NK-92 (cell line): ENCODE data around the gene COL5A2.

Source experiments
- DNase-seq: peaks from one replicate; lab custom pipeline; 2025; ENCODE audit not compliant: unreplicated experiment; lab: John Stamatoyannopoulos, UW

COL5A2 gene

GRCh38 chr2:189056200-189057106, 123.1 kb downstream of the COL5A2 start:
- no peak for DNase-seq

GRCh38 chr2:189050165-189050712, 129.3 kb downstream of the COL5A2 start:
- DNase-seq = no peak

GRCh38 chr2:189049709-189050164, 129.8 kb downstream of the COL5A2 start:
- no peak for DNase-seq

GRCh38 chr2:189048189-189048588, 131.4 kb downstream of the COL5A2 start:
- DNase-seq = no peak

GRCh38 chr2:189047171-189047888, 132.2 kb downstream of the COL5A2 start:
- DNase-seq = no peak

GRCh38 chr2:189046320-189046719, 133.2 kb downstream of the COL5A2 start:
- no peak for DNase-seq

- DNase-seq = no peak
These were observed 133.7 kb downstream of the COL5A2 start for GRCh38 chr2:189045836-189046235.

GRCh38 chr2:189037518-189037917, 142.0 kb downstream of the COL5A2 start:
- DNase-seq = no peak

- DNase-seq = no peak
These were observed 154.5 kb downstream of the COL5A2 start for GRCh38 chr2:189024901-189025618.

GRCh38 chr2:189022492-189022891, 157.1 kb downstream of the COL5A2 start:
- DNase-seq = no peak

GRCh38 chr2:189022053-189022481, 157.5 kb downstream of the COL5A2 start:
- no peak for DNase-seq

- no peak for DNase-seq
These were observed 159.4 kb downstream of the COL5A2 start for GRCh38 chr2:189020179-189020578.

GRCh38 chr2:189018631-189019030, 160.9 kb downstream of the COL5A2 start:
- no peak for DNase-seq

GRCh38 chr2:189016311-189016861, 163.2 kb downstream of the COL5A2 start:
- DNase-seq = no peak

GRCh38 chr2:189015359-189015758, 164.2 kb downstream of the COL5A2 start:
- DNase-seq = no peak

- DNase-seq = no peak
These were observed 165.0 kb downstream of the COL5A2 start for GRCh38 chr2:189014449-189015138.

- DNase-seq = no peak
These were observed 165.7 kb downstream of the COL5A2 start for GRCh38 chr2:189013671-189014448.

GRCh38 chr2:189013031-189013430, 166.5 kb downstream of the COL5A2 start:
- no peak for DNase-seq

GRCh38 chr2:189012351-189012750, 167.2 kb downstream of the COL5A2 start:
- DNase-seq = no peak
